PFSK-1 (cell line): ENCODE measurements around the gene STX10.
A peak's percentile ranks its signal among the peaks of the same experiment; 100 is the strongest.

ENCODE experiments used
- FOXP2 ChIP-seq: optimal IDR thresholded peaks from 2 replicates; pipeline ENCODE3; 2011; ENCODE audit warnings: borderline replicate concordance, control low read depth, inconsistent platforms; ENCODE audit not compliant: insufficient read depth; ENCODE audit errors: extremely low read length, extremely low read depth
- POLR2AphosphoS5 ChIP-seq: IDR thresholded peaks from 2 replicates; pipeline ENCODE4 v1.6.1; 2012; ENCODE audit warnings: low read depth, mild to moderate bottlenecking, control low read depth, low read length, moderate library complexity
- REST ChIP-seq, 2 experiments: IDR thresholded peaks; 2 replicates each; pipeline versions ENCODE4 v1.6.1 to v1.8.0; 2011 to 2012; ENCODE audit warnings: low read depth in 2 of 2, low read length in 2 of 2, control low read depth in 1 of 2, inconsistent platforms in 1 of 2, mild to moderate bottlenecking in 1 of 2, moderate library complexity in 1 of 2; ENCODE audit not compliant: insufficient read depth in 1 of 2
- SIN3A ChIP-seq: IDR thresholded peaks from 2 replicates; pipeline ENCODE4 v1.6.1; 2012; ENCODE audit warnings: mild to moderate bottlenecking, low read length, moderate library complexity, borderline replicate concordance; ENCODE audit not compliant: insufficient read depth
- TAF1 ChIP-seq: IDR thresholded peaks from 2 replicates; pipeline ENCODE4 v1.6.1; 2012; ENCODE audit warnings: low read length, control low read depth, borderline replicate concordance; ENCODE audit not compliant: insufficient read depth

GRCh38 chr19:13164343-13165161 lies 14.4 kb upstream of the STX10 start:
- TF ChIP-seq POLR2AphosphoS5 (no peak), TAF1 (no peak), REST (IDR thresholded peaks at IDR 0.05; ENCODE audit: insufficient read depth in 1 of 2, low read depth in 2 of 2, low read length in 2 of 2) (no peak), SIN3A (no peak), FOXP2 (peak; percentile 71)
